ENCODE results near the gene NFAM1. TPM values are rescaled to one million over a fixed set of nuclear protein-coding genes. Genes with fewer than 3 reads are reported as not detected.

The NFAM1 gene
- total and polyA plus RNA-seq, 2 of the 4 experiments (the other 2 are of a cell fraction), result not detected

GRCh38 chr22:42401535-42402334, 30.5 kb downstream of the NFAM1 start:
- peaks cover 53% of the 10 kb centered on the region for H3K27me3 ChIP-seq (ENCODE audit: control insufficient read depth, insufficient read depth, low read length)

More at GRCh38 chr22:42401535-42402334, 30.5 kb downstream of the NFAM1 start:
- H4K5ac ChIP-seq (ENCODE audit: low read depth, low read length), result no peak overlapping the region
- no peak overlapping the region for H2AK5ac ChIP-seq (ENCODE audit: low read depth, low read length)
- no peak overlapping the region for H2AK9ac ChIP-seq (replicated peaks; ENCODE audit: low read depth, low read length, poor library complexity)
- H3K9me3 ChIP-seq (ENCODE audit: control insufficient read depth, insufficient read depth, low read length), result no peaks in the 10 kb centered on the region
- CTCF ChIA-PET, result no interaction called here
- H3K56ac ChIP-seq (ENCODE audit: extremely low read depth, insufficient read depth, low read length), result no peak overlapping the region
- WGBS, 2 experiments (ENCODE audit: extremely low coverage in 2 of 2, insufficient read length in 1 of 2), result 53% methylated on average over 10 of the region's 19 CpGs; no CpG with 5 or more reads in 1 of the 2 experiments
- no peaks in the 10 kb centered on the region for H3K36me3 ChIP-seq (ENCODE audit: control insufficient read depth, insufficient read depth, low read length)
- H3K4ac ChIP-seq (ENCODE audit: low read depth, low read length), result no peak overlapping the region
- no peak overlapping the region for H2AFZ ChIP-seq (replicated peaks; ENCODE audit: low read length, poor library complexity)
- H3K18ac ChIP-seq (ENCODE audit: low read depth, low read length), result no peak overlapping the region
- H2BK15ac ChIP-seq (ENCODE audit: low read depth, low read length), result no peak overlapping the region
- no peak overlapping the region for H4K8ac ChIP-seq (ENCODE audit: low read depth in 2 of 2, low read length in 2 of 2)
- no peaks in the 10 kb centered on the region for H4K20me1 ChIP-seq (ENCODE audit: insufficient read depth, low read length)
- H4K91ac ChIP-seq (ENCODE audit: insufficient read depth, low read depth, low read length), result no peak overlapping the region
- no peaks in the 10 kb centered on the region for H3K4me1 ChIP-seq (ENCODE audit: control insufficient read depth, insufficient read depth, low read length)
- H3K4me3 ChIP-seq (ENCODE audit: insufficient read depth, low read depth, low read length), result no peak overlapping the region
- no peak overlapping the region for H3K4me2 ChIP-seq (ENCODE audit: low read depth, low read length)
- no peak overlapping the region for H2BK120ac ChIP-seq (ENCODE audit: low read depth, low read length)
- H3K9me1 ChIP-seq (ENCODE audit: insufficient read depth, low read length), result no peaks in the 10 kb centered on the region
- no peak overlapping the region for H2BK5ac ChIP-seq (ENCODE audit: low read depth, low read length, poor library complexity, severe bottlenecking)
- no peaks in the 10 kb centered on the region for H3K79me1 ChIP-seq (ENCODE audit: low read depth in 1 of 2, low read length in 2 of 2)
- POLR2A ChIA-PET (ENCODE audit: unreplicated experiment), result no interaction called here
- in situ Hi-C loops (cut with MboI; ENCODE audit: low sequenced_read_pairs) (no loop called here), dilution Hi-C loops (cut with HindIII; ENCODE audit: low sequenced_read_pairs, unreplicated experiment) (no loop called here), intact Hi-C loops (cut with micrococcal nuclease) (no loop called here)
- DNase-seq (no peak), ATAC-seq (ENCODE audit: low read depth) (no peak)
- H3K27ac ChIP-seq (ENCODE audit: insufficient read depth, low read length), result no peak overlapping the region
- no TSS peak for BruUV-seq (replicated peaks)
- no peak overlapping the region for H2BK20ac ChIP-seq (ENCODE audit: low read depth, low read length)
- no peak overlapping the region for H3K23ac ChIP-seq (ENCODE audit: low read depth, low read length)
- TF ChIP-seq CEBPB (IDR thresholded peaks at IDR 0.05; ENCODE audit: low read depth, low read length), result no peak
- TF ChIP-seq RFX5 (IDR thresholded peaks at IDR 0.05; ENCODE audit: low read depth, low read length), result no peak
- no peak for TF ChIP-seq RCOR1 (IDR thresholded peaks at IDR 0.05; ENCODE audit: insufficient replicate concordance, low read length)
- TF ChIP-seq BHLHE40 (IDR thresholded peaks at IDR 0.05; ENCODE audit: low read depth, low read length), result no peak
- TF ChIP-seq, protein P1, sequence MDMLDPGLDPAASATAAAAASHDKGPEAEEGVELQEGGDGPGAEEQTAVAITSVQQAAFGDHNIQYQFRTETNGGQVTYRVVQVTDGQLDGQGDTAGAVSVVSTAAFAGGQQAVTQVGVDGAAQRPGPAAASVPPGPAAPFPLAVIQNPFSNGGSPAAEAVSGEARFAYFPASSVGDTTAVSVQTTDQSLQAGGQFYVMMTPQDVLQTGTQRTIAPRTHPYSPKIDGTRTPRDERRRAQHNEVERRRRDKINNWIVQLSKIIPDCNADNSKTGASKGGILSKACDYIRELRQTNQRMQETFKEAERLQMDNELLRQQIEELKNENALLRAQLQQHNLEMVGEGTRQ (IDR thresholded peaks at IDR 0.05; ENCODE audit: low read depth, low read length), result no peak
- TF ChIP-seq FOS (IDR thresholded peaks at IDR 0.05; ENCODE audit: low read depth, low read length), result no peak
- no peak overlapping the region for H3K9ac ChIP-seq (ENCODE audit: low read depth, low read length)
- H3K14ac ChIP-seq (replicated peaks; ENCODE audit: low read depth, low read length), result no peak overlapping the region

Measured in IMR-90 (cell line).